OCI-LY7 (cell line): ENCODE data around the gene ITPKB. TPM values are rescaled to one million over a fixed set of nuclear protein-coding genes. Genes with fewer than 3 reads are reported as not detected.
A peak's percentile ranks its signal among the peaks of the same experiment; 100 is the strongest.

Source experiments
- BruUV-seq: library from RNA; stranded (reverse); fragments of 400-500 nt; replicated peaks from 2 replicates; lab custom pipeline; 2021; lab: Mats Ljungman, UMichigan
- CTCF ChIA-PET: fragments of 300-600 bp; sonication (Branson Sonifier 250); formaldehyde crosslinking; loops from one replicate; lab custom pipeline; 2022; ENCODE audit warnings: antibody characterized with exemption; ENCODE audit not compliant: unreplicated experiment; lab: Charles Lee
- POLR2A ChIA-PET: fragments of 300-600 bp; sonication (Branson Sonifier 250); formaldehyde crosslinking; loops from one replicate; lab custom pipeline; 2022; ENCODE audit warnings: antibody characterized with exemption; lab: Charles Lee
- DNase-seq: peaks from one replicate; pipeline ENCODE4 v3.0.0-alpha.2; 2015; ENCODE audit warnings: low spot score
- H2AFZ ChIP-seq: fragments of 200-600 bp; sonication (generic), shearing (Covaris generic); 2 replicates; pipeline ENCODE4 v1.6.1; 2014; ENCODE audit warnings: mild to moderate bottlenecking, antibody characterized with exemption, low read length, moderate library complexity
- H3K27ac ChIP-seq: fragments of 200-600 bp; sonication (generic); 2 replicates; pipeline ENCODE4 v1.5.1; 2014; ENCODE audit warnings: mixed run types, low read depth, mild to moderate bottlenecking, moderate library complexity, low read length, inconsistent platforms; ENCODE audit not compliant: poor library complexity, severe bottlenecking
- H3K36me3 ChIP-seq: fragments of 200-600 bp; sonication (generic); 2 replicates; pipeline ENCODE4 v1.6.1; 2014; ENCODE audit warnings: mild to moderate bottlenecking, antibody characterized with exemption, low read length, moderate library complexity, mixed read lengths; ENCODE audit not compliant: insufficient read depth
- H3K4me1 ChIP-seq: fragments of 200-600 bp; sonication (generic); 2 replicates; pipeline ENCODE4 v1.5.1; 2014; ENCODE audit warnings: mild to moderate bottlenecking, low read length; ENCODE audit not compliant: insufficient read depth, poor library complexity, severe bottlenecking
- H3K4me2 ChIP-seq: fragments of 200-600 bp; sonication (generic); 2 replicates; pipeline ENCODE4 v1.6.1; 2014; ENCODE audit warnings: mild to moderate bottlenecking, low read length
- H3K4me3 ChIP-seq: fragments of 200-600 bp; sonication (generic); 2 replicates; pipeline ENCODE4 v1.5.1; 2014; ENCODE audit warnings: mild to moderate bottlenecking, low read depth, low read length; ENCODE audit not compliant: poor library complexity, severe bottlenecking
- H3K79me2 ChIP-seq: fragments of 200-600 bp; sonication (generic); 2 replicates; pipeline ENCODE4 v1.6.1; 2016; ENCODE audit warnings: low read depth, mild to moderate bottlenecking, low read length, moderate library complexity, mixed read lengths; ENCODE audit not compliant: insufficient read depth
- H3K9me2 ChIP-seq: fragments of 200-600 bp; sonication (generic); 2 replicates; pipeline ENCODE4 v1.6.1; 2016; ENCODE audit warnings: mild to moderate bottlenecking, low read length, mixed read lengths; ENCODE audit not compliant: insufficient read depth
- H3K9me3 ChIP-seq: fragments of 200-600 bp; sonication (generic); 2 replicates; pipeline ENCODE4 v1.6.1; 2014; ENCODE audit warnings: mild to moderate bottlenecking, mixed run types, low read length, mixed read lengths
- H4K20me1 ChIP-seq: fragments of 200-600 bp; sonication (generic); 2 replicates; pipeline ENCODE4 v1.6.1; 2014; ENCODE audit warnings: mild to moderate bottlenecking, antibody characterized with exemption, low read length, moderate library complexity, mixed read lengths; ENCODE audit not compliant: insufficient read depth
- EZH2phosphoT487 ChIP-seq: fragments of 200-600 bp; sonication (generic); IDR thresholded peaks from 2 replicates; pipeline ENCODE4 v1.6.1; 2018; ENCODE audit warnings: low read depth, borderline replicate concordance, mild to moderate bottlenecking, mixed run types, antibody characterized with exemption, low read length, moderate library complexity, mixed read lengths
- intact Hi-C: fragments of 100-400 bp; cut with micrococcal nuclease; formaldehyde crosslinking; loops from one replicate; pipeline ENCODE4 v1.10.0; 2022; ENCODE audit not compliant: unreplicated experiment
- total RNA-seq, 2 experiments: library from RNA; depleted of rRNA in 1 of 2; stranded (reverse); fragments of >200 nt in 1 of 2; shearing (Covaris generic) in 1 of 2; gene quantifications; 2 replicates each; pipeline ENCODE4 v1.2.3, GENCODE V29; 2014 to 2022
- TF ChIP-seq, protein P1 (sequence below): fragments of 200-600 bp; sonication (generic); conservative IDR thresholded peaks from 2 replicates; pipeline ENCODE4 v1.5.1; 2014; ENCODE audit warnings: mild to moderate bottlenecking, antibody characterized with exemption, low read length, moderate library complexity, mixed read lengths

The ITPKB gene
- total RNA-seq, 2 experiments from 2014 or later = 20.5 to 33.3 TPM

DNA sequence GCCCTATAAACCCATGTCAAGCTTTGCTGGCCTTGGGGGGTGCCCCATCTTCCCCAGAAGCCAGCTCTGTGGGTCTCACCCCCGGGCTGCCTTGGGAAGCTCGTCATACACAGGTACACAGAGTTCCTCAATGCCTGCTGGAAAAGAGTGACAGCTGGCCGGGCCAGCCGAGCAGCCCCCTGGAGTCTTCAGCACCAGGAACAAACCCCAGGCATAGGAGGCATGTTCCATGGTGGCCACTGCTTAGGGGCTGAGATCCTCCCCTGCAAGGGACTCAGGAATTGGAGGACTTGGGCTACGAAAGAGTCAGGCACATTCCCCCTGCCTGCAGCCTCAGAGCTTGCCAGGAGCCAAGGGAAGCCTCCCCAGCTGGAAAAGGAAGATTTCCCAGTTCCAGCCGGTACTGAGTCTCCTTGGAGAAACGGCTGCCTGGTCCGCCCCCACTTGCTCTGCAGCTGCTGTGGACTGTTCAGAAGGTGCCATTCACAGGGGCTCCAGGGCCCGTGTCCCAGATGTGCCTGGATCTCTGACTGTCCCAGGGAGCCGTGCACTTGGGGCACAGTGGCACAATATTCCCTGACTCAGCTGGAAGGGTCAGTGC lies 101.0 kb downstream of the ITPKB start:
- BruUV-seq = no TSS peak
- no peak overlapping the region for H2AFZ ChIP-seq
- POLR2A ChIA-PET = interaction anchor here (0.5 kb wide), 1 partner anchor 1888 kb away, joined by 4 read pairs; no protein-coding TSS in a partner anchor
- no peak for DNase-seq
- CTCF ChIA-PET = interaction anchor here (0.6 kb wide), 1 partner anchor 1210 kb away, joined by 4 read pairs; the partner anchor contains the start of gene LBR
- peaks cover 83% of the 10 kb centered on the region for H3K36me3 ChIP-seq
- H3K9me3 ChIP-seq = no peaks in the 10 kb centered on the region
- H3K4me1 ChIP-seq = peaks cover 56% of the 10 kb centered on the region
- no peaks in the 10 kb centered on the region for H4K20me1 ChIP-seq
- H3K4me3 ChIP-seq = no peak overlapping the region
- H3K27ac ChIP-seq = no peak overlapping the region
- no peak overlapping the region for H3K4me2 ChIP-seq
- no peak for TF ChIP-seq EZH2phosphoT487
- intact Hi-C loops = loop anchor here (10.0 kb wide), 1 partner anchor 597 kb away; no protein-coding TSS in a partner anchor
- H3K9me2 ChIP-seq = no peaks in the 10 kb centered on the region
- H3K79me2 ChIP-seq = no peaks in the 10 kb centered on the region

GRCh38 chr1:226637147-226637935 lies 101.7 kb downstream of the ITPKB start:
- TF ChIP-seq EZH2phosphoT487 = no peak
- TF ChIP-seq, protein P1, sequence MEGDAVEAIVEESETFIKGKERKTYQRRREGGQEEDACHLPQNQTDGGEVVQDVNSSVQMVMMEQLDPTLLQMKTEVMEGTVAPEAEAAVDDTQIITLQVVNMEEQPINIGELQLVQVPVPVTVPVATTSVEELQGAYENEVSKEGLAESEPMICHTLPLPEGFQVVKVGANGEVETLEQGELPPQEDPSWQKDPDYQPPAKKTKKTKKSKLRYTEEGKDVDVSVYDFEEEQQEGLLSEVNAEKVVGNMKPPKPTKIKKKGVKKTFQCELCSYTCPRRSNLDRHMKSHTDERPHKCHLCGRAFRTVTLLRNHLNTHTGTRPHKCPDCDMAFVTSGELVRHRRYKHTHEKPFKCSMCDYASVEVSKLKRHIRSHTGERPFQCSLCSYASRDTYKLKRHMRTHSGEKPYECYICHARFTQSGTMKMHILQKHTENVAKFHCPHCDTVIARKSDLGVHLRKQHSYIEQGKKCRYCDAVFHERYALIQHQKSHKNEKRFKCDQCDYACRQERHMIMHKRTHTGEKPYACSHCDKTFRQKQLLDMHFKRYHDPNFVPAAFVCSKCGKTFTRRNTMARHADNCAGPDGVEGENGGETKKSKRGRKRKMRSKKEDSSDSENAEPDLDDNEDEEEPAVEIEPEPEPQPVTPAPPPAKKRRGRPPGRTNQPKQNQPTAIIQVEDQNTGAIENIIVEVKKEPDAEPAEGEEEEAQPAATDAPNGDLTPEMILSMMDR = peak; percentile 71
- H2AFZ ChIP-seq = no peak overlapping the region
- H3K9me2 ChIP-seq = no peaks in the 10 kb centered on the region
- peaks cover 82% of the 10 kb centered on the region for H3K36me3 ChIP-seq
- intact Hi-C loops = loop anchor here (10.0 kb wide), 1 partner anchor 597 kb away; no protein-coding TSS in a partner anchor
- no peaks in the 10 kb centered on the region for H4K20me1 ChIP-seq
- no peaks in the 10 kb centered on the region for H3K9me3 ChIP-seq
- CTCF ChIA-PET = interaction anchor here (1.7 kb wide), 1 partner anchor 51 kb away, joined by 6 read pairs; no protein-coding TSS in a partner anchor
- no peak overlapping the region for H3K4me3 ChIP-seq
- peaks cover 58% of the 10 kb centered on the region for H3K4me1 ChIP-seq
- POLR2A ChIA-PET = interaction anchor here (0.5 kb wide), 1 partner anchor 1887 kb away, joined by 4 read pairs; no protein-coding TSS in a partner anchor
- no peak overlapping the region for H3K27ac ChIP-seq
- DNase-seq = peak; percentile 42
- H3K79me2 ChIP-seq = no peaks in the 10 kb centered on the region
- BruUV-seq = no TSS peak
- H3K4me2 ChIP-seq = no peak overlapping the region

DNA sequence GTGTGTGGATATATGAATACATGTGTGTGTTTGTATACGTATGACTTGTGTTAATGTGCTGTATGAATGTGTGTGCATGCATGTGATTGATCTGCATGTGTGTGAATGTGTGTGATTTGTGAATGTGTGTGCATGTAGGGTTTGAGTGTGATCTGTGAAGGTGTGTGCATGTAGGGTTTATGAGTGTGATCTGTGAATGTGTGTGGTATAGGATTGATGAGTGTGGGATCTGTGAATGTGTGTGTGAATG lies 102.3 kb downstream of the ITPKB start:
- intact Hi-C loops = loop anchor here (10.0 kb wide), 1 partner anchor 598 kb away; no protein-coding TSS in a partner anchor
- H3K4me2 ChIP-seq = no peak overlapping the region
- no peaks in the 10 kb centered on the region for H4K20me1 ChIP-seq
- no TSS peak for BruUV-seq
- H3K79me2 ChIP-seq = no peaks in the 10 kb centered on the region
- H2AFZ ChIP-seq = no peak overlapping the region
- TF ChIP-seq EZH2phosphoT487 = no peak
- peaks cover 64% of the 10 kb centered on the region for H3K4me1 ChIP-seq
- no peaks in the 10 kb centered on the region for H3K9me3 ChIP-seq
- H3K9me2 ChIP-seq = no peaks in the 10 kb centered on the region
- no peak overlapping the region for H3K4me3 ChIP-seq
- no peak overlapping the region for H3K27ac ChIP-seq
- DNase-seq = no peak
- CTCF ChIA-PET = interaction anchor here (1.7 kb wide), 1 partner anchor 51 kb away, joined by 6 read pairs; no protein-coding TSS in a partner anchor
- peaks cover 76% of the 10 kb centered on the region for H3K36me3 ChIP-seq
- POLR2A ChIA-PET = interaction anchor here (1.7 kb wide), 1 partner anchor 24 kb away, joined by 4 read pairs; no protein-coding TSS in a partner anchor
